ENCODE measurements around the gene TMC6.
"Not testable (repeated sequence)": the region's sequence is repeated elsewhere in the genome, so short reads cannot be mapped to it uniquely, and the experiment has no call there.

The TMC6 gene

GRCh38 chr17:78082355-78082872 lies 46.1 kb downstream of the TMC6 start:
- DNase-seq, result not testable (repeated sequence)

- no peak for DNase-seq
These were observed 47.0 kb downstream of the TMC6 start for GRCh38 chr17:78081551-78081950.

- no peak for DNase-seq
These were observed 49.3 kb downstream of the TMC6 start for GRCh38 chr17:78079253-78079652.

- no peak for DNase-seq
These were observed 53.0 kb downstream of the TMC6 start for GRCh38 chr17:78075545-78075944.

- DNase-seq, result no peak
These were observed 53.5 kb downstream of the TMC6 start for GRCh38 chr17:78075011-78075410.

- DNase-seq, result no peak
These were observed 55.6 kb downstream of the TMC6 start for GRCh38 chr17:78072961-78073360.

GRCh38 chr17:78069695-78070094 lies 58.9 kb downstream of the TMC6 start:
- no peak for DNase-seq

- not testable (repeated sequence) for DNase-seq
These were observed 61.6 kb downstream of the TMC6 start for GRCh38 chr17:78066976-78067375.

GRCh38 chr17:78064708-78065107 lies 63.8 kb downstream of the TMC6 start:
- no peak for DNase-seq

- no peak for DNase-seq
These were observed 65.1 kb downstream of the TMC6 start for GRCh38 chr17:78063489-78063888.

GRCh38 chr17:78062596-78062995 lies 66.0 kb downstream of the TMC6 start:
- no peak for DNase-seq

All from right kidney (tissue), 1 donor.